HG03045 (cell line): ENCODE measurements around the gene ISG15.
"Not testable (repeated sequence)": the region's sequence is repeated elsewhere in the genome, so short reads cannot be mapped to it uniquely, and the experiment has no call there.

ENCODE experiments used
- ATAC-seq: cut with Tn5 transposase; IDR thresholded peaks from one replicate; pipeline ENCODE4 v1.9.1; 2021; ENCODE audit warnings: mild to moderate bottlenecking, moderate library complexity; ENCODE audit not compliant: unreplicated experiment

ISG15 gene

GRCh38 chr1:974687-975328, 38.5 kb upstream of the ISG15 start:
- no peak for ATAC-seq

- ATAC-seq = no peak
Measured at GRCh38 chr1:975365-975764, 37.9 kb upstream of the ISG15 start.

- ATAC-seq = no peak
Measured at GRCh38 chr1:975896-976683, 37.2 kb upstream of the ISG15 start.

- ATAC-seq = not testable (repeated sequence)
Measured at GRCh38 chr1:976791-977190, 36.5 kb upstream of the ISG15 start.

GRCh38 chr1:978069-978834, 35.0 kb upstream of the ISG15 start:
- no peak for ATAC-seq

GRCh38 chr1:978835-979743, 34.2 kb upstream of the ISG15 start:
- ATAC-seq = no peak

GRCh38 chr1:979744-980072, 33.6 kb upstream of the ISG15 start:
- no peak for ATAC-seq

GRCh38 chr1:980137-980571, 33.1 kb upstream of the ISG15 start:
- no peak for ATAC-seq

- no peak for ATAC-seq
Measured at GRCh38 chr1:980602-981395, 32.5 kb upstream of the ISG15 start.

- ATAC-seq = no peak
Measured at GRCh38 chr1:981491-981954, 31.8 kb upstream of the ISG15 start.

GRCh38 chr1:981955-982558, 31.2 kb upstream of the ISG15 start, which contains the start of gene PERM1:
TSS of gene PERM1 (minus strand) at chr1:982093. CDS start at chr1:981029, 1,064 bp downstream.
- no peak for ATAC-seq

GRCh38 chr1:982765-983436, 30.4 kb upstream of the ISG15 start:
- ATAC-seq = no peak

GRCh38 chr1:983798-984475, 29.4 kb upstream of the ISG15 start:
- ATAC-seq = no peak

GRCh38 chr1:984476-984814, 28.9 kb upstream of the ISG15 start:
- no peak for ATAC-seq

- ATAC-seq = no peak
Measured at GRCh38 chr1:985126-985525, 28.2 kb upstream of the ISG15 start.

- ATAC-seq = not testable (repeated sequence)
Measured at GRCh38 chr1:988061-988460, 25.2 kb upstream of the ISG15 start.

- not testable (repeated sequence) for ATAC-seq
Measured at GRCh38 chr1:991275-991674, 22.0 kb upstream of the ISG15 start.

- no peak for ATAC-seq
Measured at GRCh38 chr1:991895-992294, 21.4 kb upstream of the ISG15 start.
